ENCODE measurements around the gene RORC. TPM values are rescaled to one million over a fixed set of nuclear protein-coding genes. Genes with fewer than 3 reads are reported as not detected.

Gene RORC
- total and polyA plus RNA-seq, 2 of the 8 experiments (the other 6 are each of a cell fraction or from before 2014, with no cell fraction given), result 0.44 to 0.54 TPM

- TF ChIP-seq CHD7 (IDR thresholded peaks at IDR 0.05; ENCODE audit: insufficient replicate concordance, low read length) (no peak), TAF7 (optimal IDR thresholded peaks at IDR 0.05; ENCODE audit: borderline replicate concordance, low read depth, low read length) (no peak), ZNF274 (IDR thresholded peaks at IDR 0.05; ENCODE audit: borderline replicate concordance, extremely low read depth, low read length) (no peak), SRF (IDR thresholded peaks at IDR 0.05; ENCODE audit: low read depth, low read length) (no peak), BCL11A (IDR thresholded peaks at IDR 0.05; ENCODE audit: low read depth in 2 of 2, low read length in 2 of 2) (no peak), TCF12 (IDR thresholded peaks at IDR 0.05; ENCODE audit: low read depth, low read length) (no peak), RXRA (IDR thresholded peaks at IDR 0.05; ENCODE audit: insufficient read depth, low read depth, low read length) (no peak), KDM4A (IDR thresholded peaks at IDR 0.05; ENCODE audit: low read depth, low read length, severe bottlenecking) (no peak), MAX (IDR thresholded peaks at IDR 0.05) (no peak), CBX8 (IDR thresholded peaks at IDR 0.05; ENCODE audit: borderline replicate concordance, low read depth, low read length) (no peak), GABPA (IDR thresholded peaks at IDR 0.05; ENCODE audit: borderline replicate concordance, insufficient read depth, low read length) (no peak), YY1 (IDR thresholded peaks at IDR 0.05; ENCODE audit: low read depth, low read length) (no peak)
These were observed 21.1 kb upstream of the RORC start (continued) for GRCh38 chr1:151852733-151853132.

Measured in H1 (cell line).